ENCODE data around the gene HERC3. TPM values are rescaled to one million over a fixed set of nuclear protein-coding genes. Genes with fewer than 3 reads are reported as not detected.

Gene HERC3
- total and polyA plus RNA-seq, 10 of the 15 experiments (the other 5 are each of a cell fraction or from before 2014, with no cell fraction given): 0.52 to 18.2 (median 2.8) TPM

- H3K4me2 ChIP-seq (ENCODE audit: control insufficient read depth, insufficient read depth): no peak overlapping the region
- H3K9ac ChIP-seq (ENCODE audit: control insufficient read depth, insufficient read depth, low read length): no peak overlapping the region
- no peaks in the 10 kb centered on the region for H3K9me3 ChIP-seq (replicated peaks; ENCODE audit: control insufficient read depth, insufficient read depth, low read length)
- no peaks in the 10 kb centered on the region for H3K79me2 ChIP-seq (ENCODE audit: control insufficient read depth, insufficient read depth, low read length)
- no peak overlapping the region for H3K4me3 ChIP-seq
- no peaks in the 10 kb centered on the region for H3K36me3 ChIP-seq (ENCODE audit: control insufficient read depth in 2 of 2, insufficient read depth in 2 of 2, low read length in 1 of 2)
- SMC1A ChIA-PET (ENCODE audit: uncharacterized antibody, unreplicated experiment): interaction anchor here (1.3 kb wide), 1 partner anchor 76 kb away, joined by 3 read pairs; no protein-coding TSS in a partner anchor
- CTCF ChIA-PET: no interaction called here
- no peak for FAIRE-seq
- H4K20me1 ChIP-seq (ENCODE audit: control insufficient read depth, insufficient read depth): no peaks in the 10 kb centered on the region
- in situ Hi-C loops (cut with MboI) (no loop called here), intact Hi-C loops (cut with micrococcal nuclease; ENCODE audit: unreplicated experiment) (no loop called here)
- TF ChIP-seq ZSCAN29 (IDR thresholded peaks at IDR 0.05): no peak
- no peak for TF ChIP-seq MLLT1 (IDR thresholded peaks at IDR 0.05)
- no peak for TF ChIP-seq EGR1 (IDR thresholded peaks at IDR 0.05; ENCODE audit: borderline replicate concordance in 1 of 2, low read depth in 2 of 2, low read length in 2 of 2)
- no peak for TF ChIP-seq SREBF2 (IDR thresholded peaks at IDR 0.05; ENCODE audit: low read length)
- no peak for TF ChIP-seq MTA3 (IDR thresholded peaks at IDR 0.05; ENCODE audit: borderline replicate concordance, low read length)
- TF ChIP-seq CTCF (IDR thresholded peaks at IDR 0.05 in 2 of 3, conservative IDR thresholded peaks at IDR 0.05 in 1 of 3; ENCODE audit: control insufficient read depth in 2 of 3, extremely low read depth in 1 of 3, insufficient read depth in 1 of 3, low read depth in 3 of 3, low read length in 3 of 3): no peak
- TF ChIP-seq NKRF (conservative IDR thresholded peaks at IDR 0.05): no peak
- TF ChIP-seq CUX1 (IDR thresholded peaks at IDR 0.05; ENCODE audit: insufficient replicate concordance, low read depth, low read length): no peak
- TF ChIP-seq CBFB (IDR thresholded peaks at IDR 0.05; ENCODE audit: low read depth): no peak
- no peak for TF ChIP-seq CREB1 (IDR thresholded peaks at IDR 0.05; ENCODE audit: low read depth)
- TF ChIP-seq PKNOX1 (IDR thresholded peaks at IDR 0.05): no peak
- TF ChIP-seq NFIC (IDR thresholded peaks at IDR 0.05; ENCODE audit: low read depth, low read length): no peak
- TF ChIP-seq NR2F1 (conservative IDR thresholded peaks at IDR 0.05): no peak
- DNase-seq (ENCODE audit: low read depth, low spot score): no peak
- POLR2A ChIA-PET: no interaction called here
- 48% methylated on average over 3 of the region's 3 CpGs for WGBS (ENCODE audit: insufficient coverage, insufficient replicate concordance, low lambda C conversion rate, missing lambda C conversion rate)
- RAD21 ChIA-PET (ENCODE audit: unreplicated experiment): no interaction called here
- no peak overlapping the region for H3K27ac ChIP-seq (ENCODE audit: control insufficient read depth, insufficient read depth)
- ATAC-seq: no peak
- H2AFZ ChIP-seq (ENCODE audit: control insufficient read depth, low read depth, low read length): no peak overlapping the region
- BruUV-seq (replicated peaks): no TSS peak
- H3K27me3 ChIP-seq (replicated peaks in 1 of 2; ENCODE audit: control insufficient read depth in 2 of 2, insufficient read depth in 2 of 2, low read length in 1 of 2): no peaks in the 10 kb centered on the region
- no peaks in the 10 kb centered on the region for H3K4me1 ChIP-seq (ENCODE audit: control insufficient read depth, insufficient read depth, low read length)
Observed at GRCh38 chr4:88744609-88745008, 152.3 kb downstream of the HERC3 start.
